B cell (primary cell): ENCODE results near the gene FRK. TPM values are rescaled to one million over a fixed set of nuclear protein-coding genes. Genes with fewer than 3 reads are reported as not detected.

ENCODE experiments used
- ATAC-seq: fragments of 200-7000 bp; cut with Tn5 transposase; one replicate; pipeline ENCODE4 v1.10.0; 2021; ENCODE audit warnings: low read depth, mild to moderate bottlenecking, moderate number of reproducible peaks, moderate library complexity
- CTCF ChIA-PET: fragments of 350-600 bp; sonication (Branson Sonifier 250); formaldehyde crosslinking; loops from one replicate; lab custom pipeline; 2021; ENCODE audit warnings: antibody characterized with exemption, inconsistent platforms; lab: Charles Lee
- POLR2A ChIA-PET: fragments of 350-600 bp; sonication (Branson Sonifier 250); formaldehyde crosslinking; loops from one replicate; lab custom pipeline; 2021; ENCODE audit warnings: antibody characterized with exemption; lab: Charles Lee
- DNase-seq: peaks from one replicate; pipeline ENCODE4 v3.0.0; 2013
- H2AFZ ChIP-seq: 2 replicates; pipeline ENCODE4 v1.6.1; 2012; ENCODE audit warnings: mild to moderate bottlenecking, low read depth, low read length; ENCODE audit not compliant: insufficient read depth, poor library complexity, severe bottlenecking
- H3K27ac ChIP-seq, 2 donors: 1 replicate in 1 of 2; 2 replicates in 1 of 2; pipeline ENCODE4 v1.5.1; 2012 to 2013; ENCODE audit warnings: low read length in 2 of 2, mild to moderate bottlenecking in 2 of 2, moderate library complexity in 1 of 2
- H3K27me3 ChIP-seq, 4 experiments: fragments of 200-600 bp in 1 of 4; sonication (generic) in 1 of 4; replicated peaks in 1 of 4; 1 replicate in 2 of 4; 2 replicates in 2 of 4; pipeline versions ENCODE4 v1.6.1 to v1.7.0; 2013 to 2016; ENCODE audit warnings: low read length in 3 of 4, mild to moderate bottlenecking in 2 of 4, mixed read lengths in 1 of 4, moderate library complexity in 1 of 4; ENCODE audit not compliant: insufficient read depth in 4 of 4, control insufficient read depth in 3 of 4; ENCODE audit errors: control extremely low read depth in 1 of 4
- H3K36me3 ChIP-seq, 2 experiments: replicated peaks in 1 of 2; 1 replicate in 1 of 2; 2 replicates in 1 of 2; pipeline versions ENCODE4 v1.6.1 to v1.7.1; 2013; ENCODE audit warnings: low read length in 1 of 2; ENCODE audit not compliant: insufficient read depth in 2 of 2, control insufficient read depth in 1 of 2; ENCODE audit errors: control extremely low read depth in 1 of 2, extremely low read depth in 1 of 2
- H3K4me1 ChIP-seq, 2 donors: fragments of 200-600 bp in 1 of 2; sonication (generic) in 1 of 2; 1 replicate in 1 of 2; 2 replicates in 1 of 2; pipeline versions ENCODE4 v1.5.1 to v1.6.1; 2013 to 2017; ENCODE audit warnings: low read length in 2 of 2; ENCODE audit not compliant: control insufficient read depth in 2 of 2, insufficient read depth in 2 of 2
- H3K4me2 ChIP-seq: replicated peaks from 2 replicates; pipeline ENCODE3; 2012; ENCODE audit warnings: mild to moderate bottlenecking, low read depth, low read length; ENCODE audit not compliant: poor library complexity, severe bottlenecking
- H3K4me3 ChIP-seq, 5 experiments: fragments of 200-600 bp in 1 of 5; sonication (generic) in 1 of 5; 1 replicate in 3 of 5; 2 replicates in 2 of 5; pipeline versions ENCODE4 v1.5.1 to v1.7.0; 2011 to 2016; ENCODE audit warnings: low read length in 4 of 5, mild to moderate bottlenecking in 4 of 5, low read depth in 2 of 5, control low read depth in 1 of 5, moderate library complexity in 1 of 5; ENCODE audit not compliant: insufficient read depth in 1 of 5; ENCODE audit errors: control extremely low read depth in 1 of 5, extremely low read depth in 1 of 5
- H3K79me2 ChIP-seq: fragments of 200-600 bp; sonication (generic); one replicate; pipeline ENCODE4 v1.6.0; 2016; ENCODE audit warnings: low read length; ENCODE audit not compliant: control insufficient read depth, insufficient read depth
- H3K9ac ChIP-seq: fragments of 200-600 bp; sonication (generic); 2 replicates; pipeline ENCODE4 v1.6.1; 2017; ENCODE audit warnings: mild to moderate bottlenecking, low read length, moderate library complexity
- H3K9me3 ChIP-seq, 3 donors: one replicate each; pipeline versions ENCODE4 v1.6.1 to v1.7.1; 2013; ENCODE audit warnings: low read length in 2 of 3; ENCODE audit not compliant: control insufficient read depth in 2 of 3, insufficient read depth in 1 of 3; ENCODE audit errors: control extremely low read depth in 1 of 3
- H4K20me1 ChIP-seq: 2 replicates; pipeline ENCODE4 v1.6.0; 2012; ENCODE audit warnings: mild to moderate bottlenecking, low read length; ENCODE audit not compliant: insufficient read depth, control insufficient read depth, poor library complexity, severe bottlenecking
- H3K27ac Mint-ChIP-seq: one replicate; pipeline ENCODE4 v1.8.0; 2021; ENCODE audit warnings: mixed read lengths
- H3K27me3 Mint-ChIP-seq: one replicate; pipeline ENCODE4 v1.8.0; 2021; ENCODE audit warnings: mixed read lengths
- H3K4me1 Mint-ChIP-seq: one replicate; pipeline ENCODE4 v1.8.0; 2021; ENCODE audit warnings: mixed read lengths
- H3K4me3 Mint-ChIP-seq: one replicate; pipeline ENCODE4 v1.8.0; 2021; ENCODE audit warnings: mixed read lengths
- H3K9me3 Mint-ChIP-seq: one replicate; pipeline ENCODE4 v1.8.0; 2022; ENCODE audit warnings: mixed read lengths; ENCODE audit not compliant: insufficient read depth
- EZH2 ChIP-seq: IDR thresholded peaks from 2 replicates; pipeline ENCODE4 v1.6.1; 2012; ENCODE audit warnings: borderline replicate concordance, low read depth, mild to moderate bottlenecking, moderate library complexity, low read length; ENCODE audit not compliant: insufficient read depth, poor library complexity, severe bottlenecking
- WGBS: methylation state at CpG from one replicate; pipeline ENCODE4 v1.1.5; 2013; ENCODE audit warnings: missing lambda C conversion rate; ENCODE audit not compliant: insufficient coverage; 5-methylcytosine and 5-hydroxymethylcytosine counted together
- intact Hi-C: fragments of 100-400 bp; cut with micrococcal nuclease; formaldehyde crosslinking; loops from one replicate; pipeline ENCODE4 v1.10.0; 2022
- polyA plus RNA-seq: library from polyadenylated mRNA; depleted of rRNA; stranded (reverse); fragments of >200 nt; gene quantifications from 2 replicates; pipeline ENCODE4 v1.2.3, GENCODE V29; 2012
- total RNA-seq, 2 donors: library from RNA; stranded (reverse); fragments of 120-200 nt in 1 of 2; gene quantifications; 1 replicate in 1 of 2; 2 replicates in 1 of 2; pipeline versions ENCODE4 v1.2.3 to v1.2.4, GENCODE V29; 2013 to 2022
- TF ChIP-seq, protein P1 (sequence below): fragments of 200-600 bp; IDR thresholded peaks from one replicate; pipeline ENCODE4 v1.8.0; 2022; ENCODE audit warnings: antibody characterized with exemption, mild to moderate bottlenecking

FRK gene
- total and polyA plus RNA-seq, 2 donors (not counting 1 experiment from before 2014, with no cell fraction given): 0.01 to 0.07 TPM

DNA sequence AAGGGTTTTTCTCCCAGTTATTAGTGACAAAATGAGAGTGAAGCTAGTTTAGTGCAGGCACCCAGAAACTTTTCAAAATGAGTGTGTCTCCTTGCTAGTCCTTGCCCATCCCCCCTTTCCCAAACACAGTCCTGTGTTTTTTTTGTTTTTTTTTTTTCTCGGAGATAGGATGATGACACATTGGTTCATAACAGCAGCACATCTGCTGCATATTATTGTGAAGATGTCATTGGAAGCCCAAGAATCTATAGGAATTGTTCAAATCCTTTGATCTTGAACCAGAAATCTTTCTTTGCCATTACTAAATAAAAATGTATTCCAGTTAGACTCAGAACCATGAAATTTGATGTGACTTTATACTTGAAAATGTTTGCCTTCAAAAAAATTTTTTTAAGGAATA, 162.4 kb downstream of the FRK start:
- Mint-ChIP-seq H3K9me3 (no peaks in the 10 kb centered on the region), H3K4me3 (no peak overlapping the region), H3K27me3 (peaks cover 10% of the 10 kb centered on the region), H3K4me1 (no peaks in the 10 kb centered on the region), H3K27ac (no peak overlapping the region)
- ChIA-PET POLR2A (no interaction called here), CTCF (no interaction called here)
- no peaks in the 10 kb centered on the region for H3K36me3 ChIP-seq
- no CpG with 5 or more reads among the region's 1 CpG for WGBS
- H4K20me1 ChIP-seq: no peaks in the 10 kb centered on the region
- no peaks in the 10 kb centered on the region for H3K9me3 ChIP-seq
- H3K4me2 ChIP-seq: no peak overlapping the region
- H2AFZ ChIP-seq: no peak overlapping the region
- no peaks in the 10 kb centered on the region for H3K79me2 ChIP-seq
- intact Hi-C loops: loop anchor here (5.0 kb wide), 1 partner anchor 1151 kb away; no protein-coding TSS in a partner anchor
- DNase-seq (no peak), ATAC-seq (no peak)
- H3K4me3 ChIP-seq: no peak overlapping the region
- H3K27ac ChIP-seq: no peak overlapping the region
- TF ChIP-seq, protein P1, sequence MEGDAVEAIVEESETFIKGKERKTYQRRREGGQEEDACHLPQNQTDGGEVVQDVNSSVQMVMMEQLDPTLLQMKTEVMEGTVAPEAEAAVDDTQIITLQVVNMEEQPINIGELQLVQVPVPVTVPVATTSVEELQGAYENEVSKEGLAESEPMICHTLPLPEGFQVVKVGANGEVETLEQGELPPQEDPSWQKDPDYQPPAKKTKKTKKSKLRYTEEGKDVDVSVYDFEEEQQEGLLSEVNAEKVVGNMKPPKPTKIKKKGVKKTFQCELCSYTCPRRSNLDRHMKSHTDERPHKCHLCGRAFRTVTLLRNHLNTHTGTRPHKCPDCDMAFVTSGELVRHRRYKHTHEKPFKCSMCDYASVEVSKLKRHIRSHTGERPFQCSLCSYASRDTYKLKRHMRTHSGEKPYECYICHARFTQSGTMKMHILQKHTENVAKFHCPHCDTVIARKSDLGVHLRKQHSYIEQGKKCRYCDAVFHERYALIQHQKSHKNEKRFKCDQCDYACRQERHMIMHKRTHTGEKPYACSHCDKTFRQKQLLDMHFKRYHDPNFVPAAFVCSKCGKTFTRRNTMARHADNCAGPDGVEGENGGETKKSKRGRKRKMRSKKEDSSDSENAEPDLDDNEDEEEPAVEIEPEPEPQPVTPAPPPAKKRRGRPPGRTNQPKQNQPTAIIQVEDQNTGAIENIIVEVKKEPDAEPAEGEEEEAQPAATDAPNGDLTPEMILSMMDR: no peak
- no peak for TF ChIP-seq EZH2
- no peaks in the 10 kb centered on the region for H3K27me3 ChIP-seq
- H3K9ac ChIP-seq: no peak overlapping the region
- H3K4me1 ChIP-seq: no peaks in the 10 kb centered on the region

DNA sequence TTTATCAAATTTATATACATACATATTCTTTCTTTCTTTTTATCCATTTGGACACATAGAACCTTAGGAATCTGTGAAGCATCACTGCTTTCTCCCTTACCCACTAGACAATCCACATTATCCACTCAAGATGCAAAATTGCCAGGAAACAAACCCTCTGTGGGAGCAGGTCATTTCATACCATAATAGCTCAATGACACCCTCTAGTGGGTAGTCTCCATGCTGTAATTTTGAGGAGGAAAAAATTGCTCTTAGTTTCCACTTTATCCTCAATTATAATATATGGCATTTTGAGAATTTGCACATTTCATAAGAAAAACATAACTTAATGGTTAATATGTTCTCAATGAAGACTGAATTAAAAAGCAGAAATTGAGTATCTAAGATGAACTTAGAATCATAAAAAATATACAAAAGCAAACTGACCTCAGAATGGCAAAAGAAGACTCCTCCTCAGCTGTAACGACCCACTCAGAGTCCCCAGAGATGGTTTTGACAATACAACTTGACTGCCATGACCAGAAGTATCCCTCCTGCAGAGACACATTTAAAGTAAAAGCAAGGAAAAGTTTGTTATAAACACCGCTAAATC, 164.1 kb downstream of the FRK start:
- no peaks in the 10 kb centered on the region for H3K9me3 Mint-ChIP-seq
- Histone ChIP-seq H3K27me3 (no peaks in the 10 kb centered on the region), H2AFZ (no peak overlapping the region), H3K4me2 (no peak overlapping the region), H3K9ac (no peak overlapping the region), H4K20me1 (no peaks in the 10 kb centered on the region), H3K79me2 (no peaks in the 10 kb centered on the region), H3K9me3 (no peaks in the 10 kb centered on the region), H3K4me1 (no peaks in the 10 kb centered on the region), H3K27ac (no peak overlapping the region), H3K4me3 (no peak overlapping the region), H3K36me3 (no peaks in the 10 kb centered on the region)
- TF ChIP-seq, protein P1: peak; percentile 52
- no peak for TF ChIP-seq EZH2
- no peak for DNase-seq
- CTCF ChIA-PET: interaction anchor here (0.6 to 2.0 kb wide), 2 partner anchors 9 to 200 kb away, joined by 3 to 6 read pairs; no protein-coding TSS in a partner anchor
- WGBS: no CpG with 5 or more reads among the region's 2 CpGs
- H3K4me3 Mint-ChIP-seq: no peak overlapping the region
- intact Hi-C loops: loop anchor here (5.0 kb wide), 1 partner anchor 1149 kb away; no protein-coding TSS in a partner anchor
- H3K27ac Mint-ChIP-seq: no peak overlapping the region
- no peak for ATAC-seq
- peaks cover 10% of the 10 kb centered on the region for H3K27me3 Mint-ChIP-seq
- POLR2A ChIA-PET: no interaction called here
- H3K4me1 Mint-ChIP-seq: no peaks in the 10 kb centered on the region
